H1 (cell line): Measurements from ENCODE around the gene TERB2. TPM values are rescaled to one million over a fixed set of nuclear protein-coding genes. Genes with fewer than 3 reads are reported as not detected.

Experiments
- CREB1 ChIP-seq: IDR thresholded peaks from 2 replicates; pipeline ENCODE4 v1.6.1; 2012; ENCODE audit warnings: inconsistent platforms
- SIN3A ChIP-seq, 2 experiments: IDR thresholded peaks in 1 of 2; conservative IDR thresholded peaks in 1 of 2; 2 replicates each; pipeline ENCODE4 v1.6.1; 2011 to 2012; ENCODE audit warnings: low read length in 2 of 2, improper control_type of control experiment in 1 of 2, low read depth in 1 of 2, mild to moderate bottlenecking in 1 of 2
- SP2 ChIP-seq: IDR thresholded peaks from 2 replicates; pipeline ENCODE4 v1.6.1; 2012; ENCODE audit warnings: mild to moderate bottlenecking, low read length, inconsistent platforms
- TCF12 ChIP-seq: IDR thresholded peaks from 2 replicates; pipeline ENCODE4 v1.6.1; 2011; ENCODE audit warnings: low read depth, mild to moderate bottlenecking, low read length
- polyA plus RNA-seq, 7 experiments: library from polyadenylated mRNA; depleted of rRNA in 3 of 7; stranded (reverse) in 5 of 7; unstranded in 2 of 7; fragments of >200 nt in 5 of 7; fragments of 200-250 nt in 2 of 7; gene quantifications; 1 replicate in 5 of 7; 2 replicates in 1 of 7; 4 replicates in 1 of 7; pipeline versions ENCODE4 v1.2.1 to v1.2.3, GENCODE V29; 2011 to 2013; ENCODE audit warnings: missing spikeins in 2 of 7, mixed read lengths in 2 of 7
- total RNA-seq: library from RNA; stranded (reverse); fragmentation: NEBNext Ultra II Directional; extraction: Animal tissue kit (Norgen Biotek cat#: 25700); gene quantifications from 2 replicates; pipeline ENCODE4 v1.2.1, GENCODE V29; 2021

The TERB2 gene
- total and polyA plus RNA-seq, 2 of the 8 experiments (the other 6 are each of a cell fraction or from before 2014, with no cell fraction given) = not detected

DNA sequence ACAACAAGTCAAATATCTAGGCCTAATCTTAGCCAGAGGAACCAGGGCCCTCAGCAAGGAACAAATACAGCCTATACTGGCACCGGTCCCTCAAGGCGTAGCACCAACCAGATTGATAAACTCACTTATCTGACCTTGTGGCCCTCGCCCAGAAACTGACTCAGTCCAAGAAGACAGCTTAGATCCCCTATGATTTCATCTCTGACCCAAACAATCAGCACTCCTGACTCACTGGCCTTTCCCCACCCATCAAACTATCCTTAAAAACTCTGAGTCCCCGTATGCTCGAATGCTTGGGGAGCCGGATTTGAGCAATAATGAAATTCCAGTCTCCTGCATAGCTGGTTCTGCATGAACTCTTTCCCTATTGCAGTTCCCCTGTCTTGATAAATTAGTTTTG is 64.9 kb downstream of the TERB2 start (continued):
- TF ChIP-seq SP2 (no peak), CREB1 (no peak), TCF12 (no peak), SIN3A (conservative IDR thresholded peaks at IDR 0.05 in 1 of 2, IDR thresholded peaks at IDR 0.05 in 1 of 2; ENCODE audit: low read depth in 1 of 2, low read length in 2 of 2) (no peak)
